Measurements from ENCODE around the gene C11orf54.

DNA sequence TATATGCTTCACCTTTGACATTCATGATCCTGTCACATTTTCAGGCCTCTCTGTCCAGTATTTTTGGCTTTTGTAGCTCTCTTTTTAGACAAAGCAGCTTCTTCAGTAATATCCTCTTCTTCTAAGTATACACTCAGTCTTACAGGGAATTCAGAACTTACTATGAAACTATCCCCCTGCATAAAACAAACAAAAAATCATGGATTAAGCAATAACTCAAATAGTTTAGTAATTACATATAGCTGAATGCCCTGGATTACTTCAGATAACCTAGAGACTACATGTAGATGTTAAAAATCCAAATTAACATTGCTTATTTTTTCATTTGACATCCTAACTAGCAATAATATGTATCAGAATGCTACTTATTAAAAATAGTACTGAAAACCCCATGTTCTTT is 5.3 kb upstream of the C11orf54 start:
- TF ChIP-seq, protein P1, sequence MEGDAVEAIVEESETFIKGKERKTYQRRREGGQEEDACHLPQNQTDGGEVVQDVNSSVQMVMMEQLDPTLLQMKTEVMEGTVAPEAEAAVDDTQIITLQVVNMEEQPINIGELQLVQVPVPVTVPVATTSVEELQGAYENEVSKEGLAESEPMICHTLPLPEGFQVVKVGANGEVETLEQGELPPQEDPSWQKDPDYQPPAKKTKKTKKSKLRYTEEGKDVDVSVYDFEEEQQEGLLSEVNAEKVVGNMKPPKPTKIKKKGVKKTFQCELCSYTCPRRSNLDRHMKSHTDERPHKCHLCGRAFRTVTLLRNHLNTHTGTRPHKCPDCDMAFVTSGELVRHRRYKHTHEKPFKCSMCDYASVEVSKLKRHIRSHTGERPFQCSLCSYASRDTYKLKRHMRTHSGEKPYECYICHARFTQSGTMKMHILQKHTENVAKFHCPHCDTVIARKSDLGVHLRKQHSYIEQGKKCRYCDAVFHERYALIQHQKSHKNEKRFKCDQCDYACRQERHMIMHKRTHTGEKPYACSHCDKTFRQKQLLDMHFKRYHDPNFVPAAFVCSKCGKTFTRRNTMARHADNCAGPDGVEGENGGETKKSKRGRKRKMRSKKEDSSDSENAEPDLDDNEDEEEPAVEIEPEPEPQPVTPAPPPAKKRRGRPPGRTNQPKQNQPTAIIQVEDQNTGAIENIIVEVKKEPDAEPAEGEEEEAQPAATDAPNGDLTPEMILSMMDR (IDR thresholded peaks at IDR 0.05; ENCODE audit: low read depth, low read length), result no peak
- TF ChIP-seq POLR2A (IDR thresholded peaks at IDR 0.05; ENCODE audit: extremely low read depth, insufficient read length), result no peak

Data from NB4 (cell line).